Tibial nerve (tissue), 4 donors: ENCODE measurements around the gene TMEM72.

Experiments used
- EP300 ChIP-seq, 2 donors: sonication (generic); formaldehyde crosslinking; IDR thresholded peaks; one replicate each; pipeline ENCODE4 v1.6.1; 2017; ENCODE audit warnings: antibody characterized with exemption in 2 of 2, mild to moderate bottlenecking in 1 of 2
- POLR2A ChIP-seq, 2 donors: fragments of 450-650 bp; IDR thresholded peaks; one replicate each; pipeline ENCODE4 v1.6.1; 2017; ENCODE audit warnings: antibody characterized with exemption in 2 of 2, mild to moderate bottlenecking in 2 of 2, moderate library complexity in 2 of 2
- TF ChIP-seq, protein P1 (sequence below), 5 experiments: fragments of 200-600 bp in 3 of 5; fragments of 450-650 bp in 2 of 5; sonication (generic) in 3 of 5; IDR thresholded peaks; one replicate each; pipeline ENCODE4 v1.5.1; 2016 to 2019; ENCODE audit warnings: antibody characterized with exemption in 5 of 5, mild to moderate bottlenecking in 3 of 5, moderate library complexity in 2 of 5

DNA sequence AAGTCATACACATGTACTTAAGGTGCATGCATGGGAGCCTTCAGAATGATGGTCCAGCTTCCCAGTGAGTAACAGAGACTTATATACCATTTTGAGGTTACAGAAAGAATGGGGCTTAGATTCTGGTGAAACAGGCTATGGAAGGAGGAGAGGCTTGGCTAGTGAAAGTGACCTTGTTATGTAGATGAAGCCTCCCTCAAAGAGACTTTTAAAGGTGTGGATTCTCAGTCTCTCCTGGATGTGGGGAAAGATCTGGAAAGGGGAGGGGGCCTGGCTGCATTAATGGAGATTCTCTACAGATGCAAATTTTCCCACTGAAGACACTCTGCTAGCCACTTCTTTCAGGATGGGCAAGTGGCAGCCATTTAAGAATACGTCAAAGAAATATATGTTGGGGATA is 54.0 kb downstream of the TMEM72 start:
- TF ChIP-seq, protein P1, sequence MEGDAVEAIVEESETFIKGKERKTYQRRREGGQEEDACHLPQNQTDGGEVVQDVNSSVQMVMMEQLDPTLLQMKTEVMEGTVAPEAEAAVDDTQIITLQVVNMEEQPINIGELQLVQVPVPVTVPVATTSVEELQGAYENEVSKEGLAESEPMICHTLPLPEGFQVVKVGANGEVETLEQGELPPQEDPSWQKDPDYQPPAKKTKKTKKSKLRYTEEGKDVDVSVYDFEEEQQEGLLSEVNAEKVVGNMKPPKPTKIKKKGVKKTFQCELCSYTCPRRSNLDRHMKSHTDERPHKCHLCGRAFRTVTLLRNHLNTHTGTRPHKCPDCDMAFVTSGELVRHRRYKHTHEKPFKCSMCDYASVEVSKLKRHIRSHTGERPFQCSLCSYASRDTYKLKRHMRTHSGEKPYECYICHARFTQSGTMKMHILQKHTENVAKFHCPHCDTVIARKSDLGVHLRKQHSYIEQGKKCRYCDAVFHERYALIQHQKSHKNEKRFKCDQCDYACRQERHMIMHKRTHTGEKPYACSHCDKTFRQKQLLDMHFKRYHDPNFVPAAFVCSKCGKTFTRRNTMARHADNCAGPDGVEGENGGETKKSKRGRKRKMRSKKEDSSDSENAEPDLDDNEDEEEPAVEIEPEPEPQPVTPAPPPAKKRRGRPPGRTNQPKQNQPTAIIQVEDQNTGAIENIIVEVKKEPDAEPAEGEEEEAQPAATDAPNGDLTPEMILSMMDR (IDR thresholded peaks at IDR 0.05) = no peak
- TF ChIP-seq POLR2A (IDR thresholded peaks at IDR 0.05) = no peak
- TF ChIP-seq EP300 (IDR thresholded peaks at IDR 0.05) = no peak
